T-helper 1 cell treated with Interleukin-12 subunit alpha and Interleukin-12 subunit beta and Interleukin-4 antibody, amounts not matched to agents 30 μg/mL and 1 μg/mL, for 36 hours (primary cell): ENCODE measurements around the gene SIAH1.
A peak's percentile ranks its signal among the peaks of the same experiment; 100 is the strongest.
"Not testable (repeated sequence)": the region's sequence is repeated elsewhere in the genome, so short reads cannot be mapped to it uniquely, and the experiment has no call there.

Experiments
- H3K27ac Mint-ChIP-seq: one replicate; pipeline ENCODE4 v1.8.0; 2021; ENCODE audit warnings: mild to moderate bottlenecking, mixed read lengths
- H3K27me3 Mint-ChIP-seq: one replicate; pipeline ENCODE4 v1.8.0; 2021; ENCODE audit warnings: low read depth, mixed read lengths
- H3K36me3 Mint-ChIP-seq: one replicate; pipeline ENCODE4 v1.8.0; 2021; ENCODE audit warnings: low read depth, mixed read lengths
- H3K4me1 Mint-ChIP-seq: one replicate; pipeline ENCODE4 v1.8.0; 2021; ENCODE audit warnings: low read depth, mixed read lengths
- H3K4me3 Mint-ChIP-seq: one replicate; pipeline ENCODE4 v1.8.0; 2021; ENCODE audit warnings: mild to moderate bottlenecking, moderate library complexity, mixed read lengths
- H3K9me3 Mint-ChIP-seq: one replicate; pipeline ENCODE4 v1.8.0; 2021; ENCODE audit warnings: mixed read lengths

The SIAH1 gene

GRCh38 chr16:48381201-48381600, 4.0 kb downstream of the SIAH1 start:
- Mint-ChIP-seq H3K4me1 (peaks cover 45% of the 10 kb centered on the region), H3K27me3 (peaks cover 5% of the 10 kb centered on the region), H3K27ac (no peak overlapping the region), H3K4me3 (no peak overlapping the region), H3K9me3 (no peaks in the 10 kb centered on the region), H3K36me3 (peaks cover 2% of the 10 kb centered on the region)

- H3K4me1 Mint-ChIP-seq: peaks cover 40% of the 10 kb centered on the region
- H3K27me3 Mint-ChIP-seq: peaks cover 5% of the 10 kb centered on the region
- no peak overlapping the region for H3K4me3 Mint-ChIP-seq
- peaks cover 2% of the 10 kb centered on the region for H3K36me3 Mint-ChIP-seq
- no peaks in the 10 kb centered on the region for H3K9me3 Mint-ChIP-seq
- no peak overlapping the region for H3K27ac Mint-ChIP-seq
These were observed 6.4 kb downstream of the SIAH1 start for GRCh38 chr16:48378836-48379235.

GRCh38 chr16:48378276-48378675, 6.9 kb downstream of the SIAH1 start:
- H3K36me3 Mint-ChIP-seq: peaks cover under 1% of the 10 kb centered on the region

GRCh38 chr16:48377301-48377700, 7.9 kb downstream of the SIAH1 start:
- not testable (repeated sequence) for H3K4me3 Mint-ChIP-seq, H3K36me3 Mint-ChIP-seq, H3K27me3 Mint-ChIP-seq, H3K9me3 Mint-ChIP-seq, H3K27ac Mint-ChIP-seq
- peaks cover 31% of the 10 kb centered on the region for H3K4me1 Mint-ChIP-seq

More at GRCh38 chr16:48378276-48378675, 6.9 kb downstream of the SIAH1 start:
- H3K4me1 Mint-ChIP-seq: peaks cover 34% of the 10 kb centered on the region
- peaks cover under 1% of the 10 kb centered on the region for H3K27me3 Mint-ChIP-seq
- no peaks in the 10 kb centered on the region for H3K9me3 Mint-ChIP-seq
- H3K27ac Mint-ChIP-seq: no peak overlapping the region
- no peak overlapping the region for H3K4me3 Mint-ChIP-seq

- no peak overlapping the region for H3K4me3 Mint-ChIP-seq
- peaks cover 2% of the 10 kb centered on the region for H3K36me3 Mint-ChIP-seq
- no peak overlapping the region for H3K27ac Mint-ChIP-seq
- peaks cover 27% of the 10 kb centered on the region for H3K4me1 Mint-ChIP-seq
- no peaks in the 10 kb centered on the region for H3K27me3 Mint-ChIP-seq
- no peaks in the 10 kb centered on the region for H3K9me3 Mint-ChIP-seq
These were observed 11.0 kb downstream of the SIAH1 start for GRCh38 chr16:48374255-48374654.

GRCh38 chr16:48373258-48374029, 11.8 kb downstream of the SIAH1 start:
- Mint-ChIP-seq H3K4me1 (peaks cover 24% of the 10 kb centered on the region), H3K9me3 (no peaks in the 10 kb centered on the region), H3K36me3 (peaks cover 2% of the 10 kb centered on the region), H3K27ac (no peak overlapping the region), H3K4me3 (no peak overlapping the region), H3K27me3 (no peaks in the 10 kb centered on the region)

GRCh38 chr16:48372744-48373143, 12.5 kb downstream of the SIAH1 start:
- Mint-ChIP-seq H3K27me3 (no peaks in the 10 kb centered on the region), H3K36me3 (peaks cover 2% of the 10 kb centered on the region), H3K27ac (no peak overlapping the region), H3K9me3 (no peaks in the 10 kb centered on the region), H3K4me3 (no peak overlapping the region), H3K4me1 (peaks cover 22% of the 10 kb centered on the region)

GRCh38 chr16:48371393-48371780, 13.8 kb downstream of the SIAH1 start:
- Mint-ChIP-seq H3K27ac (no peak overlapping the region), H3K36me3 (peaks cover 2% of the 10 kb centered on the region), H3K4me1 (peaks cover 27% of the 10 kb centered on the region), H3K27me3 (no peaks in the 10 kb centered on the region), H3K9me3 (no peaks in the 10 kb centered on the region), H3K4me3 (no peak overlapping the region)

GRCh38 chr16:48370668-48371392, 14.4 kb downstream of the SIAH1 start:
- not testable (repeated sequence) for H3K9me3 Mint-ChIP-seq, H3K36me3 Mint-ChIP-seq, H3K27ac Mint-ChIP-seq, H3K4me3 Mint-ChIP-seq, H3K27me3 Mint-ChIP-seq
- H3K4me1 Mint-ChIP-seq: peaks cover 31% of the 10 kb centered on the region

- Mint-ChIP-seq H3K9me3 (no peaks in the 10 kb centered on the region), H3K27me3 (no peaks in the 10 kb centered on the region), H3K4me1 (peaks cover 36% of the 10 kb centered on the region), H3K27ac (no peak overlapping the region), H3K4me3 (no peak overlapping the region), H3K36me3 (peaks cover 2% of the 10 kb centered on the region)
These were observed 15.0 kb downstream of the SIAH1 start for GRCh38 chr16:48370229-48370628.

GRCh38 chr16:48369765-48370164, 15.4 kb downstream of the SIAH1 start:
- Mint-ChIP-seq H3K36me3 (peaks cover 2% of the 10 kb centered on the region), H3K4me1 (peaks cover 41% of the 10 kb centered on the region), H3K27ac (no peak overlapping the region), H3K27me3 (no peaks in the 10 kb centered on the region), H3K9me3 (no peaks in the 10 kb centered on the region), H3K4me3 (no peak overlapping the region)

GRCh38 chr16:48367441-48368049, 17.7 kb downstream of the SIAH1 start:
- H3K27ac Mint-ChIP-seq: peak overlapping the region; percentile 98
- no peak overlapping the region for H3K4me3 Mint-ChIP-seq
- H3K4me1 Mint-ChIP-seq: peaks cover 48% of the 10 kb centered on the region
- no peaks in the 10 kb centered on the region for H3K27me3 Mint-ChIP-seq
- H3K36me3 Mint-ChIP-seq: peaks cover 2% of the 10 kb centered on the region
- H3K9me3 Mint-ChIP-seq: no peaks in the 10 kb centered on the region

- peaks cover 55% of the 10 kb centered on the region for H3K4me1 Mint-ChIP-seq
These were observed 18.8 kb downstream of the SIAH1 start for GRCh38 chr16:48366165-48367093.

GRCh38 chr16:48365601-48366164, 19.5 kb downstream of the SIAH1 start:
- H3K27me3 Mint-ChIP-seq: no peaks in the 10 kb centered on the region
- peak overlapping the region; percentile 98 for H3K27ac Mint-ChIP-seq
- H3K9me3 Mint-ChIP-seq: no peaks in the 10 kb centered on the region
- peaks cover 55% of the 10 kb centered on the region for H3K4me1 Mint-ChIP-seq
- peaks cover 9% of the 10 kb centered on the region for H3K36me3 Mint-ChIP-seq
- H3K4me3 Mint-ChIP-seq: peak overlapping the region; percentile 92

More at GRCh38 chr16:48366165-48367093, 18.8 kb downstream of the SIAH1 start:
- H3K27ac Mint-ChIP-seq: peak overlapping the region; percentile 98
- no peaks in the 10 kb centered on the region for H3K9me3 Mint-ChIP-seq
- H3K4me3 Mint-ChIP-seq: peak overlapping the region; percentile 92
- no peaks in the 10 kb centered on the region for H3K27me3 Mint-ChIP-seq
- peaks cover 8% of the 10 kb centered on the region for H3K36me3 Mint-ChIP-seq
